Measurements from ENCODE around the gene GDPGP1.
A peak's percentile ranks its signal among the peaks of the same experiment; 100 is the strongest.
"Not testable (repeated sequence)": the region's sequence is repeated elsewhere in the genome, so short reads cannot be mapped to it uniquely, and the experiment has no call there.

GDPGP1 gene, protein sequence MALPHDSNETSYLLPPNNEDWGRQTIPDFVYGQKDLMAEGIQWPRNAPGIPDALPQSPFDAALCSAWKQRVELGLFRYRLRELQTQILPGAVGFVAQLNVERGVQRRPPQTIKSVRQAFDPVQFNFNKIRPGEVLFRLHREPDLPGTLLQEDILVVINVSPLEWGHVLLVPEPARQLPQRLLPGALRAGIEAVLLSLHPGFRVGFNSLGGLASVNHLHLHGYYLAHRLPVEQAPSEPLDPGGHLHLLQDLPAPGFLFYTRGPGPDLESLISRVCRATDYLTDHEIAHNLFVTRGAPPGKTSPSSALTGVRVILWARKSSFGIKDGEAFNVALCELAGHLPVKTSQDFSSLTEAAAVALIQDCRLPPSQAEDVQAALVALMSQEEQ

DNA sequence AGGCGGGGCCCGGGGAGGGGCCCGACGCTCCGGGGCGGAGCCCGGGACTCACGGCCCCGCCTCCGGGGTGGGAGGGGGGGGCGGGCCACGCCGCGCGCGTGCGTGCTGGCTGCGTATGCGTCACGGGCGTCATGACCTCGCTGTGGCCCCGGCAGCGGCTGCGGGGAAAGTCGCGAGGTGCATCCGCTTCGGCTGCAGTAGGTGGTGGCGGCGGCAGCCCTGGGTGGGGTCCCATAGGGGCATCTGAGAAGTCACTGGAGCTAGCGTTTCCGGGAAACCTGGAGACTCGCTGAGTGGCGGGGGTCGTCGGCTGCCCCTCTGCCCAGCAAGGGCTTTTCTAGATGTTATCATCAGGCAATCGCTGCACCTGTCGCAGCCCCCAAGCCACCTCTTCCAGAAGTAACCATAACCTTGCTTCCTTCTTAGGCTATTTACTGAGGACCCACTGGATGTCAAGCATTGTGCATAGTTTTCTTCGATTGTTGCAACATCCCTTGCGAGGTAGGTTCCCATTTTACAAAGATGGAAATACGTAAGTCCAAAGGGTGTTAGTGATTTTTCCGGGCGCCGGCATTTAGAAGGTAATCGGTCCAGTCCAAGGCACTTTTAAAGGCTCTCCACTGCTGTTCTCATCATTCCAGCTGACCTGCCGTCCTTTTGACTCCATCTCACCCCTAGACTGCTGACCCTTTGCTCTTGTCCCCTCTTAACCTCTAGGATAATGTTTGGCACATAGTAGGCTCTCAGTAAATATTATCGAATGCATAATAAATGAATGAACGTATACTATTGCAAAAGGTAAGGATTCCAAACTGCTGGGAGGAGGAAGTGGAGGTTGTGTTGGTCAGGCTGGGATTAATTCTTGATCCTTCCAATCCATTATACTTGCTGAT, at the start of gene GDPGP1:
GDPGP1 (plus strand) TSS at position 114 of the 893 bp plus-strand sequence. CDS start 6,700 bp downstream, outside the sequence.
- DNase-seq = peak in 2 of 3 experiments; percentile 61 to 94

DNA sequence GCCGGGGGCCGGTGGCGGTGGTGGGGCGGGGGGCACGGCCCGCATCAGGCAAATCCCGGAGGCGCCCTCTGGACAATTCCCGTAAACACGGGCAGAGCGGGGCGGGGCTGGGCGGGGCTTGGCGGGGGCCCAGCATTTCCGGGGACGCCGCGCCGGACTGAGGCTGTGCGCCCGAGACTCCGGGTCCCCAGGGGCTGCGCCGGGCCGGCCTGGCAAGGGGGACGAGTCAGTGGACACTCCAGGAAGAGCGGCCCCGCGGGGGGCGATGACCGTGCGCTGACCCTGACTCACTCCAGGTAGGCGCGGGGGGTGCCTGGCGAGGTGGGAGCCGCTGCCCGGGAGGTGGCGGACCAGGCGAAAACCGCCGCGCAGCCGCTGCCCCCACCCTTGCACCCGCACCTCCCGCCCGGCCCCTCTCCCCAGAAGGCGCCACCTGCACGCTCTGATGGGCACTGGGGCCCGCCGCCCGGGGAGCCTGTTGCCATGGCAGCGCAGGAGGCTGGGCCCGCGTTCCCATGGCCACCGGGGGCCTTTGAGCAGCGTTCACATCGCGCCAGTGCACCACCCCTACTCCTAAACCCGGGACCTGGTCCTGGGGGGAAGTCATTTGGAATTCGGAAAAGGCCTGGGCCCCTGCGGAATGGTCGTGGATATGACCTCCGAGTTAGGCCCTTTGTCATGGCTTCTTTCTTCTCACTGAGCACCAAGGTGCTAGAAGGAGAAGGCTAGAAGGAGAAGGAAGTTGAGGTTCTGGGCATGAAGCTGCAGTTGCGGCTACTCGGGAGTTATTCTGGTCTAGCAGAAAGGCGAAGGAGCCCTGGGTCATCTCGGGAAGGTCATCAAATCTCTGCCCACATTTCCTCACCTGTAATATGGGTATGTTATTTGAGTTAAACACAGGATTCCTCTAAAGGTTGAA, 49.0 kb upstream of the GDPGP1 start:
- DNase-seq = peak; percentile 84 to 98 (median 98)

DNA sequence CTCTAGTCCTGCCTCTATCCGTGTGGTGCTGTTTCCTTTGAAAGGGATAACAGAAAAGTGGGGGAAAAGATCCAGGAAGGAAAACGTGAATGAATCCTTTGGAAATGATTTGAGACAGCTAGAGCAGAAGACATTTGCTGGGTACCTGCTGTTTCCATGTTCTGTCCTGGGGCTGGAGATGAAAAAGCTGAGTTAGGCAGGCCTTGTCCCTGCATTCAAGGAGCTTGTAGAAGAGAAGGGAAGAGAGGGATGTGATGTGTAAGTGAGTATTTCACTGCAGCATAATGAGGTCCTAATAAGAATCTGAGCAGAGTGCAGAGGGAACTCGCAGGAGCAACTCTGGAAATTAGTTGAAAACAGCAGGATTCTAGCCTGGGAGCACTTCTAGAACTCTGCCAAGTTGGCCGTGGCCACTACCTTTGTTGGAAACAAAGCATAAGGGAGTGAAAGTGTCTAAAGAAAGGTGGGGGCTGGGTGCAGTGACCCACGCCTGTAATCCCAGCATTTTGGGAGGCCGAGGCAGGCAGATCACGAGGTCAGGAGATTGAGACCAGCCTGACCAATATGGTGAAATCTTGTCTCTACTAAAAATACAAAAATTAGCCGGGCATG, 46.6 kb upstream of the GDPGP1 start:
- no peak for DNase-seq

DNA sequence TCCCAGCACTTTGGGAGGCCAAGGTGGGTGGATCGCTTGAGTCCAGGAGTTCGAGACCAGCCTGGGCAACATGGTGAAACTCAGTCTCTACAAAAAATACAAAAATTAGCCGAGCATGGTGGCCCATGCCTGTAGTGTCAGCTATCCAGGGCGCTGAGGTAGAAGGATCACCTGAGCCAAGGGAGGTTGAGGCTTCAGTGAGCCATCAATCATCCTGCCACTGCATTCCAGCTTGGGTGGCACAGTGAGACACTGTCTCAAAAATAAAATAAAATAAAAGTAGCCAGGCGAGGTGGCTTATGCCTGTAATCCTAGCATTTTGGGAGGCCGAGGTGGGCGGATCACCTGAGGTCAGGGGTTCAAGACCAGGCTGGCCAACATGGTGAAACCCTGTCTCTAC, 45.9 kb upstream of the GDPGP1 start:
- not testable (repeated sequence) for DNase-seq

DNA sequence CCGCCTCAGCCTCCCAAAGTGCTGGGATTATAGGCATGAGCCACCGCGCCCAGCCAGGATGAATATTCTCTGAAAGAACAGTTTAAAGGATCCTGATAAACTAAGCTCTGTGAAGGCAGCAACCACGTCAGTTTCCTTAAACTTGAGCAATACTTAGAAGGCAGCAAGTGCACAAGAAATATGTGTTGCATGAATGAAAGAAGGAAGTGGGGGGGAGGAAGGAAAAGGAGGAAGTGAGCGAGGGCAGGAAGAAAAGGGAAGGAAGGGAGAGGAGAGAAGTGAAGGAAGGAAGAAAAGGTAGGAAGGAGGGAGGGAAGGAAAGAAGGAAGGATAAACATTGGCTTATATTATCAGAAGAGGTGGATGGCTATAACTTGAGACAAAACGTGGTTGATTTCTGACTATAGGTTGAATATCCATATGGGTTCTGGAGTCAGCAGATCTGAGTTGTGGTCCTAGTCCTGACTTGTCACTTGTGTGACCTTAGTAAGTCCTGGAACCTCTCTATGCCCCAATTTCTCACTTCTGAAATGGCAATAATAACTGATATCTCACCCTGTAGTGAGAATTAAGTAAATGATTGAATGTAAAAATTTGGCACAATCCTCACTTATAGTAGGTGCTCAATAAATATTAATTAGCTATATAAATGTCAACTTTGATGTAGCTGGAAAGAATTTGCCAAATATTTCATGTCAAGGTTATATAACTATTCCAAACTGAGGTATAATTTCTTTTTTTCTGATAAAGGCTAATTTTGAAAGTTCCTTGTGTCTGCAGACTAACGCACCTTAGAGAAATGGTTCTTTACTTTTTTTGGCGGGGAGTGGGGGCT, 44.9 kb upstream of the GDPGP1 start:
- DNase-seq = no peak

DNA sequence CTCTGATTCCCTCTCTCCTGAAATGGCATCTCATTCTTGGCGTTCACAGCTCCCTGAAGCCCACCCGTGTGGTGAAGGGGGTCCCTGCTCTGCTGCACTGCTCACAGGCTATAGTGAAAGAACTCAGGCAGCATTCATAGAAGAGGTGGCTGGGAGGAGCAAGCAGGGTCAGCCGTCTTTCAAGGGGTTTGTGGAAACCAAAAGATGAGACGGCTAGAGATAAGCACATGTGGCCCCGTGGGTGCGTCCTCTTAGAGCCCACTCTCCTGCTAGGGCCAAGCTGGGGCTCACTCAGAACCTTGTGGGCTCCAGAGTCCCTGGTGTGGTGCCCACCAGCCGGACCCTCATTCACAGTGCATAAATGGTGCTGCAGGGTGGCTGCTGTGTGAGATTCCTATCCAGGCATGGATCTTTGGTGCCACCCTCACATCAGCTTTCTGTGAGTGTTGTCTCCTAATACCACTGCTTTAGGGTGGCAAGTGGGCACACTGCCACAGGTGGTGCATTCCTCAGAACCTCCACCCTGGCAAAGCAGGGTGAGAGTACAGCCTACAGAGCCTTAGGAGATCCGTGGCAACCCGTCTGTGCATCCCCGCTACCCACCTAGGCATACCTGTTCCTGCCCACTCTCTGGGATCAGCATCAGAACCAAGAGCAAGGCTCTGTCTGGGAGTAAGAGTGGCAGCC, 44.1 kb upstream of the GDPGP1 start:
- no peak for DNase-seq

DNA sequence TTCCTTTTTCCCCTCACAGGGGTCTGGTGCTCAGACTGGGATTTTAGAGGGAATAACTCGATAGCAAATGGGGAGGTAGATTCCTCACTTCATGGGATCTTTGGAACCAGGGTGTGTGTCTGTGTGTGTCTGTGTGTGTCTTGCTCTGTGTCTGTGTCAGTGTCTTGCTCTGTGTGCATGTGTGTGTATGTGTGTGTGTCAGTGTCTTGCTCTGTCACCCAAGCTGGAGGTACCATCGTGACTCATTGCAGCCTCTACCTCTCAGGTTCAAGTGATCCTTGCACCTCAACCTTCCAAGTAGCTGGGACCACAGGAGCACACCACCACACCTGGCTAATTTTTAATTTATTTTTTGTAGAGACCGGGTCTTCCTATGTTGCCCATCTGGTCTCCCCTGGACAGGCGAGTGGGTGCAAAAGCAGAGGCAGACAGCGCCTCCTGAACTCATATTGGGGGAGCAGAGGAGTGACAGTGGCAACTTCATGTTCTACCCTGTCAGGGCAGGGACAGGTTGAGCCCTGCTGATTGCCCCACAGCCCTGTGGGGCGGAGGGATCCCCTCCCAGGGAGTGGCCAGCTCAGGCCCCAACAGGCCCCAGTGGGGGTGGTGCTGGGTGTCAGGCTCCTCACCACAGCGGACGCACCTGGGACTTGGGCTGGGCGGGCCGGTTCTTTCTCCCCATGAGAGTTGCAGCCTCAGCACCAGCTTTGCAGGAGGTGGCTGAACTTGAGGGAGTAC, 43.2 kb upstream of the GDPGP1 start:
- no peak for DNase-seq

DNA sequence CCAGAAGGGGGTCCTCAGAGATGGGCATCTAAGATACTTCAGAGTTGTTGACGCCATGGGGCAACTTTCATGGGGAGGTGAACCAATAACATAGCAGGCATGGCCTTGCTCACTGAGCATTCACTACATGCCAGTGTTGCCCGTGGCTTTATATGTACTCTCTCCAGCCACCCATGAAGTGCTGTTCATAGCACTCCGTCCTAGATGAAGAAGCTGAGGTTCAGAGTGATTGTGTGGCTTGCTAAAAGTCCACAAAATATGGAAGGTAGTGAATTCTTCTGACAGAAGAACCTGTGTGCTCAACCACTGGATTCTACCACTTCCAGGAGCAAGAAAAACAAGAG, 42.7 kb upstream of the GDPGP1 start:
- no peak for DNase-seq

DNA sequence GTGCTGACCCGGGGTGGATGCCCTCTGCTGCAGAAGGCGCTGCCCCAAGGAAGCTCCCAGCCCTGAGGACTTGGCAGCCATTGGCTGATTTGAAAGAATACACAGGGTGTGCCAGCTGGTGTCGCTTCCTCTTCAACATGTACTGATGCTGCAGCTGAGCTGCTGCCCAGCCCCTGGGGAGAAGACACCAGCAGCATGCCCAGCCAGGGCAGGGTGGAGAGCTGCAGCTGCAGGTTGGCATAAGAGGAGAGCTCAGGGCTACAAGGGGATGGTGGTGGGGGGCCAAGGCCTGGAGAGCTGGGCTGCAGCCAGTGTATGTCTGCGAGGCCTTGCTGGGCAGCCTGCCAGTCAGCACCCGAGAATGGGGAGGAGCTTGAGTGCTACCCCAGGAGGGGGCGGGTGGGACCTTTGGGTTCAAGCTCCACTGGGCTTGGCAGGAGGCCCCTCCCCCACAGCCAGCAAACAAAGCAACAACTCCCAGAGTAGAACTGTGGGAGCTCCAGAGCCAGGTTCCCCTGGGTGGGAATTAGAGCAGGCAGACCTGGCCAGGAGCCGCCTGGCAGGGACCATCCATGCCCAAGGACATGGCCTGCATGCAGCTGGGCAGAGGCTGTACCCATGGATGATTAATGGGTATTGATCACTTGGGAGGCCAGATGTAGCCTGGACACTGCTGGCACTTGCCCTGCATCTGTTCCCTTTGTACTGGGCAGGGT, 42.1 kb upstream of the GDPGP1 start:
- peak; percentile 91 to 98 (median 96) for DNase-seq

DNA sequence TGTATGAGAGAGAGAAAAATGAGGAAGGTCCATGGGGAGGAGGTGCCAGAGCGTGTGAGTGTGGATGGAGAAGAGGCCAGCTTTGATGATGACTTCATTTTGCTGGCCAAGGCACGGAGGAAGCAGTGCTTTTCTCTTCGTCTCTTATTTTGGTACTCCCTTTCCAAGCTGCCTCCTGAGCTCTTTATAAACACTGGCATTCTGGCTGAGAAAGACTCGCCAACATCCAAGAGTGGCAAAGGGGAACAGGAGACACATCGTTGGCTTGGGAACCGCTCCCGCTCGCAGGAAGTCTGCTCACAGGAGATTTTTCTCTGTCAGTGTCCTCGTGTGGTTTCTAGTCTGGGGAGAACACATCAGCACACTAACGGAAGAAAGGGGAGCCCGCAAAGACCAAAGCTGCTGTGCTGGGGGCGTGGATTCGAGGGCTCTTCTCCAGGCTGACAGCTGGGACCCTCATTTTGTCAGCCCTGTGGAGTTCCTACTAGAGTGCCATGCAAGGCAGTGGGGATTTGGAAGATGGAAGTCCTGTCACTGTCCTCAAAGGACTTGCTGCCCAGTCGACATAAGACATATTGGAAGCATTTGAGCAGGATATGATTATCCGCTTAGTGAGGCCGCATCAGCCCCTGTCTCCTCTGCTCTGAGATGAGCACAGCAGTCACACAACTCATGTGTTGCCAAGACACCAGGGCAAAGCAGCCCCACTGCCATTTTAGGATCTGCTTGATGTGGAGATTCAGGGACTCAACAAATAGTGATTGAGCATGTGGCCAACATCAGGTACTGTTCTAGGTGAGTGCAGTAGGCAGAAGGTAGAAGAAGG, 40.8 kb upstream of the GDPGP1 start:
- DNase-seq = peak in 1 of 3 experiments; percentile 23

DNA sequence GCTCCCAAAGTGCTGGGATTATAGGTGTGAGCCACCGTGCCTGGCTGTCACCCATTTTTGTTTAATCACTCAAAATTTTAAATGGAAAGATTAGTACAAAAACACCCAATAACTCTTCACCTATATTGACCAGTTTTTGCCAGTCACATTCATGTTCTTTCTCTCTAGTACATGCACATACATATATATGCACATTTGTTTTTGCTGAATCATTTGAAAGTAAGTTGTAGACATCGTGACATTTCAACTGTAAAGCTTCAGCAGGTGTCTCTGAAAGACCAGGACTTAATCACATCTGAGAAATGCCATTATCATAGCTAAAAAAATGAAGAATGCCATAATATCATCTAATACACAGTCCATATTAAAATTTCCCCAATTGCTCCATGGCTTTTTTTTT, 39.4 kb upstream of the GDPGP1 start:
- no peak for DNase-seq

DNA sequence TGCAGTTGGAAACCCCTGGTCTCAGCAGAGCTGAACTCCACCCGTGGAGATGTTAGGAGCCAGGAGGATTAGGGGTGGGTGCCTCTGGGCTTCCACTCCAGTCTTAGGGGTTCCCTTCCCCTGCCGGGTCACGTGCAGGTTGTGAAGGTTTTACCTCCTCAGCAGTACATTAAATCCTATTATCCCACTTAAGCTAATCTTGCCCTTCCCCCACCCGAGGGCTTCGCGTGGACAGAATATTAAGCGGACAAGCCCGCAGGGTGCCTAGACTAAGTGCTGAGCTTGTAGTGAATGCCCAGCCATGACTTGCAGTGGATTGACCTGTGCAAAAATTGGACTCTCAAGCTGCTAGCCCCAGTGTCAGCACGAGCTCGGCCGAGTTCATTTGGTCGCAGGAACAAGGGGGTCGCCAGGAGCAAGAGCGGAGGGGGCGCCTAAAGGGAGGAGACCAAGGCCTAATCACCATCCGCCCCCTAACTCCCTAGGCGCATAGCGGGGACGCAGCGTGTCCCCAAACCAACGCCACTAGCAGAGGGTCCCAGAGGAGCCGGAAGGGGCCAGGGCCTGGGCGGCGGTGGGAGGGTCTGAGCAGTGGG, 33.4 kb upstream of the GDPGP1 start:
- peak in 1 of 3 experiments; percentile 74 for DNase-seq

DNA sequence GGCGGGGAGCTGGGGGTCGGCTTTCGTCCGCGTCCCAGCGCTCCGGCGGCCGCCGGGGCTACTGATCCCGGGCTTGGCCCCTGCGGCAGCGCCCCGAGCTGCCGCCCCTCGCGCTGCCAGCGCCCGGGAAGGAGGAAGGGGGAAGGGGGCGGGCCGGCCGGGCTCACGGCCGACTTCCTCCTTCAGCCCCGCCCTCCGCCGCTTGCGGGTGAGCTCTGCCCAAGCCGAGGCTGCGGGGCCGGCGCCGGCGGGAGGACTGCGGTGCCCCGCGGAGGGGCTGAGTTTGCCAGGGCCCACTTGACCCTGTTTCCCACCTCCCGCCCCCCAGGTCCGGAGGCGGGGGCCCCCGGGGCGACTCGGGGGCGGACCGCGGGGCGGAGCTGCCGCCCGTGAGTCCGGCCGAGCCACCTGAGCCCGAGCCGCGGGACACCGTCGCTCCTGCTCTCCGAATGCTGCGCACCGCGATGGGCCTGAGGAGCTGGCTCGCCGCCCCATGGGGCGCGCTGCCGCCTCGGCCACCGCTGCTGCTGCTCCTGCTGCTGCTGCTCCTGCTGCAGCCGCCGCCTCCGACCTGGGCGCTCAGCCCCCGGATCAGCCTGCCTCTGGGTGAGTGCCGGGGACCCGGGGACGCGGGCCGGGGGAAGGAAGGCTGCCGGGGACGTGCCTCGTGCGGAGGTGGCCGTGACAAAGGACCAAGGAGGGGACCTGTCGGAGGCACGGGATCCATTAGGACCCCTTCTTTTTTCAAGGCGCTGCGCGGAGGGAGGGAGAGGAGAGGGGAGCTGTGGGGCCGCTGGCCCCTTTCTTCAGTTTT, 32.7 kb upstream of the GDPGP1 start, which contains the start of gene SEMA4B:
SEMA4B (plus strand) TSS at position 201 of the 814 bp plus-strand sequence; CDS start at position 450, 249 bp downstream.
- peak; percentile 48 to 91 (median 91) for DNase-seq

DNA sequence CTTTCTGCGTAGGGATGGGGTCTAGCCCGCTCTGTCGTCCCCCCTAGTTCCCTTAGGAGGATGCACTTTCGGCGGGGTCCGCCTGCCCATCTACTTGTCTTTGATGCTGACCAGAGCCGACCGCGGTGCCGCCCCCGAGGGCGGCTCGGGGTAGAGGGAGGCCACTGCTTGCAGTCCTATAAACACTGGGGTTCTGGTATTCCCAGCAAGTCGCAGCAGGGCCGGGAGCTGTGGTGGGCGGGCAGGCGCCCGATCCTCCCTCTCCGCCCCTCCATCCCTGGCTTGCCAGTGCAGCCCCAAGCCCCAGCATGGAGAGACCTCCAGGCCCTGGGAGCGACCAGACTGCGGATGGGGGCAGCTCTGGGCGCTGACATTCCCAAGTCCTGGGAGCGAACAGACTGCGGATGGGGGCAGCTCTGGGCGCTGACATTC, 32.0 kb upstream of the GDPGP1 start:
- DNase-seq = peak in 1 of 3 experiments; percentile 42

DNA sequence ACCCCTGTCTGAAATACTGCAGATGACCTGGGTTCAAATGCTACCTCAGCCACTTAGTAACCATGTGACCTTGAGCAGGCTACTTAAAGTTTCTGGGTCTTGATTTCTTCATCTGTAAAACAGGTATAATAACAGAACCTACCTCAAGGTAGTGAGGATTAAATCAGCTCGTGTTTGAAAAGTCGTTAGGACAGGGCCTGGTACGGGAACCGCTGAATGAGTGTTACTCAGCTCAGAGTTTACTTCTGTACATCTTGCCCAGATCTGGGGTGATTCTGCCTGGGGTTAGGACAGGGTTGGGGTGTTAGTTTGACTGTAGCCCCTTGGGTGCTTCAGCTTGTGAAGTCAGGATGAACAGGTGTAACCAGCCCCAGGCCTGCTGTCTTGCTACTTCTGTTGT, 31.1 kb upstream of the GDPGP1 start:
- no peak for DNase-seq

DNA sequence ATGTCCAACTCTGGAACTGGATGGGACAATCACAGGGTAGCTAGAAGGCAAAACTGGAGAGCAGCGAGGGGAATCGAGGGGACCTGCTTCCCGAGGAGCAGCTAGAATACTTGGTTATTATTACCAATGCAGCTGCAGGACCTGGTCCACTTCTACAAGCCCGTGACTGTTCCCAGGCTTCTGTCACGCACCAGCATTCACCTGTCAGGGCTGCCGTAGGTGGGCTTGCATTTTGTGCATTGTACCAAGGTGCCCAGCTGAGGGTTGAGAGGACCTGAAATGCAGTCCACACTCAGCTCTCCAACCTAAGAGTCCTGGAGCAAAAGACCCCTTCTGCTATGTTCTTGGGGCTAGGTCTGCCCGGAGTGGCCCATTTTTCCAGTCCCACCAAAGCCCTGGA, 30.5 kb upstream of the GDPGP1 start:
- no peak for DNase-seq

DNA sequence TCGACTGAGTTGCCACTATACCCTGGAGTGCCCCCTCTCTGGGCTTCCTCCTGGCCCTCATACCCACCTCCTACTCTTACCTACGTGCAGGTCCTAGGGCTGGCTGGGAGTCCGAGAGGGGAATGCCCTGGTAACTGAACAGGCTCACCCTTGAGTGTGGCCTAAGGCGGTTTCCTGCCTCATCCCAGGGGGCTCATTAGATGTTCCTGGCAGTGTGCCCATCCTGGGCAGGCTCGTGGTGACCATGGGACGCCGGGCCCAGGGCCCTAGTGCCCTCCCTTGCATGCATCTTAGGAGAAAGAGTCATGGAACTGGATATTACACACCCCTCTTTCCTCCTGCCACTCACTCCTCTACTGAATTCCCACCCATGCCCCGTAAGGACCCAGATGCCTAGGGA, 30.1 kb upstream of the GDPGP1 start:
- peak; percentile 25 to 90 (median 76) for DNase-seq

Data from NCI-H1417 (cell line).